Measurements from ENCODE around the gene SCO2.

Gene SCO2

GRCh38 chr22:50497093-50497492, 28.3 kb downstream of the SCO2 start:
- no peak for TF ChIP-seq TCF12 (IDR thresholded peaks at IDR 0.05; ENCODE audit: low read depth)
- TF ChIP-seq, protein P1, sequence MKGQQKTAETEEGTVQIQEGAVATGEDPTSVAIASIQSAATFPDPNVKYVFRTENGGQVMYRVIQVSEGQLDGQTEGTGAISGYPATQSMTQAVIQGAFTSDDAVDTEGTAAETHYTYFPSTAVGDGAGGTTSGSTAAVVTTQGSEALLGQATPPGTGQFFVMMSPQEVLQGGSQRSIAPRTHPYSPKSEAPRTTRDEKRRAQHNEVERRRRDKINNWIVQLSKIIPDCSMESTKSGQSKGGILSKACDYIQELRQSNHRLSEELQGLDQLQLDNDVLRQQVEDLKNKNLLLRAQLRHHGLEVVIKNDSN (IDR thresholded peaks at IDR 0.05) = no peak
- TF ChIP-seq EGR1 (IDR thresholded peaks at IDR 0.05) = no peak
- no peak for TF ChIP-seq ZBTB7A (IDR thresholded peaks at IDR 0.05; ENCODE audit: low read depth)
- TF ChIP-seq MAX (IDR thresholded peaks at IDR 0.05) = no peak
- no peak for TF ChIP-seq TEAD4 (IDR thresholded peaks at IDR 0.05)
- TF ChIP-seq EP300 (IDR thresholded peaks at IDR 0.05; ENCODE audit: borderline replicate concordance) = no peak
- no peak for TF ChIP-seq CEBPB (IDR thresholded peaks at IDR 0.05)
- TF ChIP-seq FOXM1 (IDR thresholded peaks at IDR 0.05; ENCODE audit: borderline replicate concordance, low read depth) = no peak
- no peak for TF ChIP-seq RAD21 (IDR thresholded peaks at IDR 0.05; ENCODE audit: low read depth)
- no peak for TF ChIP-seq YY1 (IDR thresholded peaks at IDR 0.05; ENCODE audit: low read depth)

DNA sequence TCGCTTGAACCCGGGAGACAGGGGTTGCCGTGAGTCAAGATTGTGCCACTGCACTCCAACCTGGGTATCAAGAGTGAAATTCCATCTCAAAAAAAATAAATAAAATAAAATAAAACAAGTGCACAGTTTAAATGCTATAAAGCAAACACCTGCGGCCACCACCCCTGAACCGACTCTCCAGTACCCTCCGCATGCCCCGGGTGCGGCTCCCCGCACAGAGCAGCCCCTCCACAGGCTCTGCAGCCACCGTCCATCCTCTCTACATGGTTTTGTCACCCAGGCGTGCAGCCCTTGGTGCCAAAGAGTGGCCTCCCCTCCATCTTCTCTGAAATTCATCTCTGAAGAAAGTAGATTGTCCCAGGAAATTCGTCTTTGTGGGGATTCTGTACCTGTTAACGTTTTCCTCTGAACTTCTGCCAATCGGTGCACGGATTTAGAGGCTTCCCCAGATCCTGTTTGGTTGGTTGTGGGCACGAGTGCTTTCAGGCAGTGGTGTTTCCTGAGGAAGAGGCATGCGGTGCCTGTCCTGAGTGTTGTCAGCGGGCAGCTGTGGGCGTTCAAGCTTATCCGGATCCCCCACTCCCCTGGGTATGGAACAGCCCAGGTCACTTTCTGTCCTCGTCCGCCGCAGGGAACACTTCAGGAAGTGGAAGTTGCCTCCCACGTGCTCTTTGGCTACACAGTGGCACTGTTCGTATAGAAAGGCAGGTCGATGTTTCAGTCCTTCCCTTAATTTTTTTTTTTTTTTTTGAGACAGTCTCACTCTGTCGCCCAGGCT, 34.7 kb downstream of the SCO2 start:
- TF ChIP-seq NFIC (IDR thresholded peaks at IDR 0.05) (no peak), TEAD4 (IDR thresholded peaks at IDR 0.05) (no peak), MAX (IDR thresholded peaks at IDR 0.05) (no peak), YY1 (IDR thresholded peaks at IDR 0.05; ENCODE audit: low read depth) (no peak), TCF12 (IDR thresholded peaks at IDR 0.05; ENCODE audit: low read depth) (no peak), RAD21 (IDR thresholded peaks at IDR 0.05; ENCODE audit: low read depth) (no peak), ZBTB7A (IDR thresholded peaks at IDR 0.05; ENCODE audit: low read depth) (no peak), CREB1 (IDR thresholded peaks at IDR 0.05; ENCODE audit: low read depth) (no peak), FOXM1 (IDR thresholded peaks at IDR 0.05; ENCODE audit: borderline replicate concordance, low read depth) (no peak), CEBPB (IDR thresholded peaks at IDR 0.05) (no peak), EGR1 (IDR thresholded peaks at IDR 0.05) (no peak), EP300 (IDR thresholded peaks at IDR 0.05; ENCODE audit: borderline replicate concordance) (no peak), TAF1 (IDR thresholded peaks at IDR 0.05; ENCODE audit: low read depth) (no peak)
- TF ChIP-seq, protein P1 (IDR thresholded peaks at IDR 0.05) = no peak
- TF ChIP-seq, protein P2, sequence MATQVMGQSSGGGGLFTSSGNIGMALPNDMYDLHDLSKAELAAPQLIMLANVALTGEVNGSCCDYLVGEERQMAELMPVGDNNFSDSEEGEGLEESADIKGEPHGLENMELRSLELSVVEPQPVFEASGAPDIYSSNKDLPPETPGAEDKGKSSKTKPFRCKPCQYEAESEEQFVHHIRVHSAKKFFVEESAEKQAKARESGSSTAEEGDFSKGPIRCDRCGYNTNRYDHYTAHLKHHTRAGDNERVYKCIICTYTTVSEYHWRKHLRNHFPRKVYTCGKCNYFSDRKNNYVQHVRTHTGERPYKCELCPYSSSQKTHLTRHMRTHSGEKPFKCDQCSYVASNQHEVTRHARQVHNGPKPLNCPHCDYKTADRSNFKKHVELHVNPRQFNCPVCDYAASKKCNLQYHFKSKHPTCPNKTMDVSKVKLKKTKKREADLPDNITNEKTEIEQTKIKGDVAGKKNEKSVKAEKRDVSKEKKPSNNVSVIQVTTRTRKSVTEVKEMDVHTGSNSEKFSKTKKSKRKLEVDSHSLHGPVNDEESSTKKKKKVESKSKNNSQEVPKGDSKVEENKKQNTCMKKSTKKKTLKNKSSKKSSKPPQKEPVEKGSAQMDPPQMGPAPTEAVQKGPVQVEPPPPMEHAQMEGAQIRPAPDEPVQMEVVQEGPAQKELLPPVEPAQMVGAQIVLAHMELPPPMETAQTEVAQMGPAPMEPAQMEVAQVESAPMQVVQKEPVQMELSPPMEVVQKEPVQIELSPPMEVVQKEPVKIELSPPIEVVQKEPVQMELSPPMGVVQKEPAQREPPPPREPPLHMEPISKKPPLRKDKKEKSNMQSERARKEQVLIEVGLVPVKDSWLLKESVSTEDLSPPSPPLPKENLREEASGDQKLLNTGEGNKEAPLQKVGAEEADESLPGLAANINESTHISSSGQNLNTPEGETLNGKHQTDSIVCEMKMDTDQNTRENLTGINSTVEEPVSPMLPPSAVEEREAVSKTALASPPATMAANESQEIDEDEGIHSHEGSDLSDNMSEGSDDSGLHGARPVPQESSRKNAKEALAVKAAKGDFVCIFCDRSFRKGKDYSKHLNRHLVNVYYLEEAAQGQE (IDR thresholded peaks at IDR 0.05; ENCODE audit: low read depth) = no peak

DNA sequence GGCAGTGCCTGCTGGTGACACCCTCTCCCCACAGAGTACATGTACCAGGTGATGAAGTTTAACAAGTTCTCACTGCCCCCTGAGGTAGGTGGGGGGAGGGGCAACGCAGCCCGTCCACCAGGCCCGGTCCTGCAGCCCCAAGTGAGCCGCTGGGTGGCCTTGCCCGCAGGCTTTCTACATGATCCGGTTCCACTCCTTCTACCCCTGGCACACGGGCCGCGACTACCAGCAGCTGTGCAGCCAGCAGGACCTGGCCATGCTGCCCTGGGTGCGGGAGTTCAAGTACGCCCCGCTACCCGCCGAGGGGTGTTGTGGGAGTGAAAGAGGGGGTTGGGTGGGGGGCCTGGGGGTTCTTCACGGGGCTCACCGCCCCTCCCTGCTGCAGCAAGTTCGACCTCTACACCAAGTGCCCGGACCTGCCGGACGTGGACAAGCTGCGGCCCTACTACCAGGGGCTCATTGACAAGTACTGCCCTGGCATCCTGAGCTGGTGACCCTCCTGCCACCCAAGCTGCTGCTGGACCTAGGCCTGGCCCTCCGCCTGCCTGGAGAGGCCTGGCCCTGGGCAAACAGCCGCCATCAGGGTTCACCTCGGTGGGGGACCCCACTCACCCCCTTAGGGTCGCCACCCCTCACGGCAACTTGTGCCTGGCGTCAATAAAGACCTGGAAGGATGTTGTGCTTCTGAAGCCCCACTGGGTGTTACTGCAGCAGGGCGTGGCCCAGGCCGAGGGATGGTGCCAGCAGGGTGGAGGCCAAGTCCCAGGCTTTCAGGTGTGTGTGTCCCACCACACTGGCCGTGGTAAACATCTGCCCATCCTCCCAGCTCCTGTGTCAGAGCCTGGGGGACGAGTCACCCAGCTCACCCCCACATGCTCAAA, 35.8 kb downstream of the SCO2 start:
- TF ChIP-seq TAF1 (IDR thresholded peaks at IDR 0.05; ENCODE audit: low read depth) (no peak), TCF12 (IDR thresholded peaks at IDR 0.05; ENCODE audit: low read depth) (no peak), TEAD4 (IDR thresholded peaks at IDR 0.05) (no peak), ZBTB7A (IDR thresholded peaks at IDR 0.05; ENCODE audit: low read depth) (no peak), CEBPB (IDR thresholded peaks at IDR 0.05) (no peak), FOXM1 (IDR thresholded peaks at IDR 0.05; ENCODE audit: borderline replicate concordance, low read depth) (no peak), MAX (IDR thresholded peaks at IDR 0.05) (no peak)
- TF ChIP-seq, protein P1 (IDR thresholded peaks at IDR 0.05) = no peak
- TF ChIP-seq, protein P2 (IDR thresholded peaks at IDR 0.05; ENCODE audit: low read depth) = no peak

- TF ChIP-seq NFIC (IDR thresholded peaks at IDR 0.05) = no peak
- no peak for TF ChIP-seq RAD21 (IDR thresholded peaks at IDR 0.05; ENCODE audit: low read depth)
- no peak for TF ChIP-seq TEAD4 (IDR thresholded peaks at IDR 0.05)
- no peak for TF ChIP-seq ZBTB7A (IDR thresholded peaks at IDR 0.05; ENCODE audit: low read depth)
- TF ChIP-seq EGR1 (IDR thresholded peaks at IDR 0.05) = no peak
- no peak for TF ChIP-seq FOXM1 (IDR thresholded peaks at IDR 0.05; ENCODE audit: borderline replicate concordance, low read depth)
- TF ChIP-seq TCF12 (IDR thresholded peaks at IDR 0.05; ENCODE audit: low read depth) = no peak
- TF ChIP-seq CEBPB (IDR thresholded peaks at IDR 0.05) = no peak
- TF ChIP-seq, protein P2 (IDR thresholded peaks at IDR 0.05; ENCODE audit: low read depth) = no peak
- TF ChIP-seq, protein P1 (IDR thresholded peaks at IDR 0.05) = no peak
- no peak for TF ChIP-seq EP300 (IDR thresholded peaks at IDR 0.05; ENCODE audit: borderline replicate concordance)
- no peak for TF ChIP-seq TAF1 (IDR thresholded peaks at IDR 0.05; ENCODE audit: low read depth)
- TF ChIP-seq YY1 (IDR thresholded peaks at IDR 0.05; ENCODE audit: low read depth) = no peak
- no peak for TF ChIP-seq MAX (IDR thresholded peaks at IDR 0.05)
- TF ChIP-seq CREB1 (IDR thresholded peaks at IDR 0.05; ENCODE audit: low read depth) = no peak
Measured at GRCh38 chr22:50488886-50489285, 36.5 kb downstream of the SCO2 start.

Measured in Ishikawa (cell line).